Coronary artery (tissue), 2 donors: Measurements from ENCODE around the gene ELFN1.

Source experiments
- DNase-seq: peaks from one replicate; pipeline ENCODE4 v3.0.0-alpha.2; 2017; ENCODE audit warnings: low spot score
- H3K27ac ChIP-seq, 2 donors: fragments of 200-600 bp; sonication (generic); one replicate each; pipeline ENCODE4 v1.5.1; 2016 to 2019
- H3K4me3 ChIP-seq: fragments of 200-600 bp; sonication (generic); 2 replicates; pipeline ENCODE4 v1.5.1; 2016; ENCODE audit warnings: mild to moderate bottlenecking, moderate library complexity
- TF ChIP-seq, protein P1 (sequence below): fragments of 200-600 bp; sonication (generic); IDR thresholded peaks from one replicate; pipeline ENCODE4 v1.5.1; 2019; ENCODE audit warnings: antibody characterized with exemption

The ELFN1 gene

DNA sequence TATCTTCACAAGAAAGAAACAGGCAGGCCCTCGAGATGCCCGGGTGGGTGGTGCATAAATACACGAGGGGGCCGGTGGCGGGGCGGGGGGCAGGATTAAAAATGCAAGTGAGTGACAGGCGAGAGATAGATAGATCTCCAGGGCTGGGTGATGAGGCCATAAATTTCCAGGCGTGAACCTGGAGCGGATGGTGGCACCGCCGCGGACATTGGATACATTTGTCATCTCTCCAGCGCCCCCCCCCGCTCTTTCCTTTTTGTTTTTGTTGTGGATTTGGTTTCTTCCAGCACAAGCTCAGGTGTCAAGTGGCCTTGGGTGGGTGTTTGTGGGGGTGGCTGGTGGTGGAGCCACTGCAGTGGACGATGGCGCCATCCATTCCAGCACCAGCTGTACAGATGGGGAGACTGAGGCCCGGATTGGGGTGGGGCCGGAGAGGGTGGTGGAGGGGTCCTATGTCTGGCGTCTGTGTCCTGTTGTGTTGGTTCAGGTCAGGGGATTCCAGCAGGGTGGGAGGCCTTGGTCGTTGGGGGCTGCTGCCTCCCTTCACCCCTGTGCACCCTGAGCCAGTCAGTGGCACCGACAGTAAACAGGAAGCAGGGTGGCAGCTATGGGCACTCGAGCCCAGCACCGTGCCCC is 2.9 kb downstream of the ELFN1 start:
- TF ChIP-seq, protein P1, sequence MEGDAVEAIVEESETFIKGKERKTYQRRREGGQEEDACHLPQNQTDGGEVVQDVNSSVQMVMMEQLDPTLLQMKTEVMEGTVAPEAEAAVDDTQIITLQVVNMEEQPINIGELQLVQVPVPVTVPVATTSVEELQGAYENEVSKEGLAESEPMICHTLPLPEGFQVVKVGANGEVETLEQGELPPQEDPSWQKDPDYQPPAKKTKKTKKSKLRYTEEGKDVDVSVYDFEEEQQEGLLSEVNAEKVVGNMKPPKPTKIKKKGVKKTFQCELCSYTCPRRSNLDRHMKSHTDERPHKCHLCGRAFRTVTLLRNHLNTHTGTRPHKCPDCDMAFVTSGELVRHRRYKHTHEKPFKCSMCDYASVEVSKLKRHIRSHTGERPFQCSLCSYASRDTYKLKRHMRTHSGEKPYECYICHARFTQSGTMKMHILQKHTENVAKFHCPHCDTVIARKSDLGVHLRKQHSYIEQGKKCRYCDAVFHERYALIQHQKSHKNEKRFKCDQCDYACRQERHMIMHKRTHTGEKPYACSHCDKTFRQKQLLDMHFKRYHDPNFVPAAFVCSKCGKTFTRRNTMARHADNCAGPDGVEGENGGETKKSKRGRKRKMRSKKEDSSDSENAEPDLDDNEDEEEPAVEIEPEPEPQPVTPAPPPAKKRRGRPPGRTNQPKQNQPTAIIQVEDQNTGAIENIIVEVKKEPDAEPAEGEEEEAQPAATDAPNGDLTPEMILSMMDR = no peak
- H3K4me3 ChIP-seq = no peak overlapping the region
- H3K27ac ChIP-seq = no peak overlapping the region
- DNase-seq = peak; percentile 56

DNA sequence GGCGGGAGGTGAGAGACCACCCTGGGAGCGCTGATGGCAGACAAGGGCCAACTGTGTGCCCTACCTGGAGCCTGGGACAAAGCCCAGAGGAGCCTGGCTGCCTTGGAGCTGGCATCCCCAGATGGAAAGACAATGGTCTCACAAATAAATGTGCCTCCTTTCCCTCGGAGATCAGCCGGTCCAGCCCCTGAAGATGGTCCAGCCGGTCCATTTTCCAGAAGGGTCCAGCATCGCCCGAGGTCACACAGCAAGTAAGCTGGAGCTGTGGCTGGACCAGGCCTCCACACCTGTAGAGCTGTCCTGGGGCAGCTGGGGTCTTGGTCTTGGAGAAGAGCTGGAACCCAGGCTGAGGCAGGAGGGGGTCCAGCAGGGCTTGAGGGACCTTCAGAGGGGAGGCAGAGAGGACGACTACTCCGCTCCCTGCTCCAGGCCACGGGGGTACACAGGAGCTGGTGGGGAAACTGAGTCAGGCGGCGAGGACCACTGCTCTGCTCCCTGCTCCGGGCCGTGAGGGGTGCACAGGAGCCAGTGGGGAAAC is 3.6 kb downstream of the ELFN1 start:
- DNase-seq = peak; percentile 52
- TF ChIP-seq, protein P1 = no peak
- H3K27ac ChIP-seq = no peak overlapping the region
- H3K4me3 ChIP-seq = no peak overlapping the region

DNA sequence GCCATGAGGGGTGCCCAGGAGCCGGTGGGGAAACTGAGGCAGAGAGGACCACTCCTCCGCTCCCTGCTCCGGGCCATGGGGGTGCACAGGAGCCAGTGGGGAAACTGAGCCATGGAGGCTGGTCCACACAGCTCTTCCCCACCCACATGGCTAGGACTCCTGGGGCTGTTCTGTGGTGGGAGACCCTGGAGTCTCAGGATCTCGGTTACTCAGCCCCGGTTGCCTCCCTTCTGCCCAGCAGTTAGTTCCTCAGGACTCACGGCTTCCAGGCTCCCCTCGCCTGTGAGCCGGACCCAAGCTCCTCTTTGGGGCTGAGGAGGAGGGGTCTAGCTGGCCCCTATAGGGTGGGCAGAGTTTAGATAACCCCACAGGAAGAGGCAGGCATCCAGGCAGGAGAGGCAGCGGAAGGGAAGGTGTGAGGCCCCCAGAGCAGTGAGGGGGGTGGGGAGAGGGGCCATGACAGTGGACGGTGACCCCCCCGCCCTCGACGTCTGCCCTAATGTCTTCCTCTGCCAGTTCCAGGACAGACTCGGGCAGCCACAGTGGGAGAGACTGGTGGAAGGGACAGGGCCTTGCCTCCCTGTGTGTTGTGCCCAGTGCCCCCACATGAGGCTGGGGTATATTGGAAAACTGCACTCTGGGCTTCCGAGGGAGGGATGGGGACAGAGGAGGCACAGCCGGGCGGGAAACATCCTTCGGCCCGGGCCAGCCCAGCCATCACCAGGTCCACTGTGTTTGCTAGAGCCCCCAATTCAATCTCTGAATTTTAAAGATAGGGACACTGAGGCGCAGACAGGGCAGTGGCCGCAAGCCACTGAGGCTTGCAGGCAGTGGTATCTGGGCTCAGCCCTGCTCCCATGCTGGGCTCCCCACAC is 4.3 kb downstream of the ELFN1 start:
- DNase-seq = peak; percentile 57
- Histone ChIP-seq H3K27ac (no peak overlapping the region), H3K4me3 (no peak overlapping the region)
- TF ChIP-seq, protein P1 = no peak

DNA sequence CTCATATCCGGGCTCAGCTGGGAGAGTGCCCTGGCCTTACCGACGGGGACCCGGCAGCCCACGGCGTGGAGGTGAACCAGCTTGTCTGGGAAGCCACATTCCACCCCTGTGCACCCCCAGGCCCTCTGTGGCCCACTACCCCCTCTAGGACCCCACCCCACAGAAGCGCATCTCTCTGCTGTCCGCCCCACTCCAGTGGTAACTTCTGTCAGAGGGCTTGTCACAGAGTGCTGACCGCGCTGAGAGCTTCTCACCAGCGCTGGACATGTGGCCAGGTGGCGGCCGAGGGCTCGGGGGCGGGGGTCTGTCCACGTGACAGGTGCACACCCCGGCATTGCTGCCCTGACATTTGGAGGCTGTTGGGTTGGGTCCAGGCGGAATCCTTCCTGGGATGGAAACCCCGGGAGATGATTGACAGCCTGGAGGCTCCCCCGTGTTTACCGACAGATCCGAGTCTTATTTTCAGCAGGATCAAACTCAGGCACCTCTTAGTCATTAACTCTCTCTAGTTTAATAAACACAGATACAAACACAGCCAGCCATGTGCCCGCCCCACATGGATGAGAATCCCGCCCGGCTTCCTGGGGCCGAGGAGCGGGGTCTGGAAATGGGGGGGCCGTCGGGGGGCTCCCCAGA is 5.1 kb downstream of the ELFN1 start:
- peak; percentile 57 for DNase-seq
- TF ChIP-seq, protein P1 = no peak
- no peak overlapping the region for H3K4me3 ChIP-seq
- H3K27ac ChIP-seq = no peak overlapping the region

DNA sequence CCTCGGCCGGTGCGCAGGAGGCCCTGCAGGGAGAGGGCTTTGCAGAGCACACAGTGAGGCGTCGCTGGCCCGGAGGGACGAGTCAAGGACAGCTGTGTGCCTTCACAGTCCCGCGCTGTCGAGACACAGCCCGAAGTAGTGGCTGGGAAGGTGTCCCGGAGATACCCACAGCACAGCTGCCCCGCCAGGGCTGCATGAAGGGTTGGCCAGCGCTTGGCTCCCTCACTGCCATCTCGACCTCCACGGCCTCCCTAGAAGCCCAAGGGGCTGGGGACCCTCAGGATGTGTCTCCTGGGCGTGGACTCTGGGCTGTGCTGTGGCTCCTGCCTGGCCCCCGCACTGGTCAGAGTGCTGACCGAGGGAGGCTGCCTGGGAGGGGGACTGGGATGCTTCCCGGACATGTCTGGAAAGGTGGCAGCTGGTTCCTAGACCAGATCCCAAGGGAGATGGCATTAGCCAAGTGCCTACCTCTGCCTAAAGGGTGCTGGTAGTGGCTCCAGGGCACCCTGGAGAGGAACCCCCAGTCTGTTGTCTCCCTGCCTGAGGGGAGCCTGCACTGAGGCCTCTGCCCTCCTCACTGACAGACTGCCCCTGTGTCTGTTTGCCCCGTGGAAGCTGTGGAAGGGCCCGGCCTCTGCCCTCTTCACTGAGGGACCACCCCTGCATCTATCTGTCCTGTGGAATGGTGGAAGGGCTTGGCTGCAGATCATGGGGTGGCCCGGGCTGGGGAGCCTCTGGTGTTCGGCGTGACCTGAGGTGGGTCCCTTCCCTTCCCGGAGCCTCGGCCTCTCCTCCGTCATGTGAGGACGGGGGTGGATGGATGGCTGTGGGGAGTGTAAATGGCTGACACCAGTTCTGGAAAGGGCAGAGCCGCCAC is 5.8 kb downstream of the ELFN1 start:
- Histone ChIP-seq H3K27ac (no peak overlapping the region), H3K4me3 (no peak overlapping the region)
- TF ChIP-seq, protein P1 = no peak
- peak; percentile 62 for DNase-seq

DNA sequence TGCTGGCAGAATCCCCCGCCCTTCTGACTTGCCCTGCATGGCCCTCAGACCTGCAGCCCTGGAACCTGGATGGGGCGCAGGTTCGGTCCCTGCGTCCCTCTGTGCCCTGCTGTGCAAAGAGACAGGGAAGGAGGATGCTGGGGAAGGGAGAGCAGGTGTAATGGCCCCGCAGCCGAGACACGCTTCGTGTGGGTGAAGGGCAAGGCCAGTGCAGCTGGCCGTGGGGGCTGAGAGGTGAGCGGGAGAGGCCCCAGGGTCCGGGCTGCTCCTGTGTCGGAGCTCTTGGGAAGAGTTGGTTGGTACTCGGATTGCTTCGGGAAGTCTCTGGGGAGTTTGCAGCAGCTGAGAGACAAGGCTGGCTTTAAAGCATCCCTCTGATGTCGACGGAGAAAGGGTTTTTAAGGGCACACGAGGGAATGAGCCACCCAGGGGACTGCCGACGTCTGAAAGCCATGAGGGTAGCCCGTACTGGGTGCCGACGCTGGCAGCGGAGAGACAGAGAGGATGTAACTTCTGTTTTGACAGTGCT is 6.5 kb downstream of the ELFN1 start:
- TF ChIP-seq, protein P1 = no peak
- Histone ChIP-seq H3K27ac (no peak overlapping the region), H3K4me3 (no peak overlapping the region)
- DNase-seq = peak; percentile 28
